Panc1 (cell line): ENCODE measurements around the gene TFAP2D. TPM values are rescaled to one million over a fixed set of nuclear protein-coding genes. Genes with fewer than 3 reads are reported as not detected.

ENCODE experiments used
- ATAC-seq: fragments of 200-7000 bp; cut with Tn5 transposase; 2 replicates; pipeline ENCODE4 v1.9.1; 2020; ENCODE audit warnings: mild to moderate bottlenecking, moderate library complexity
- BruUV-seq: library from RNA; stranded (reverse); fragments of 400-500 nt; replicated peaks from 2 replicates; lab custom pipeline; 2021; lab: Mats Ljungman, UMichigan
- CTCF ChIA-PET: fragments of 300-600 bp; sonication (Branson Sonifier 250); formaldehyde crosslinking; loops from one replicate; lab custom pipeline; 2022; ENCODE audit warnings: antibody characterized with exemption; lab: Charles Lee
- POLR2A ChIA-PET: fragments of 300-600 bp; sonication (Branson Sonifier 250); formaldehyde crosslinking; loops from one replicate; lab custom pipeline; 2022; ENCODE audit warnings: antibody characterized with exemption; lab: Charles Lee
- DNase-seq: peaks from one replicate; pipeline ENCODE4 v3.0.0-alpha.2; 2010; ENCODE audit warnings: low read depth, low spot score
- H3K27ac ChIP-seq: 2 replicates; pipeline ENCODE4 v1.5.1; 2011; ENCODE audit warnings: mild to moderate bottlenecking, low read length, inconsistent platforms
- H3K27me3 ChIP-seq: fragments of 200-500 bp; sonication (Bioruptor generic); 2 replicates; pipeline ENCODE4 v1.6.0; 2014; ENCODE audit warnings: low read length, inconsistent platforms; ENCODE audit not compliant: control insufficient read depth, insufficient read depth
- H3K36me3 ChIP-seq: fragments of 200-500 bp; sonication (Bioruptor generic); 2 replicates; pipeline ENCODE4 v1.5.1; 2014; ENCODE audit warnings: inconsistent platforms, mild to moderate bottlenecking, low read length, moderate library complexity; ENCODE audit not compliant: control insufficient read depth, insufficient read depth
- H3K4me1 ChIP-seq: 2 replicates; pipeline ENCODE4 v1.5.1; 2011; ENCODE audit warnings: inconsistent platforms, mild to moderate bottlenecking, low read length, moderate library complexity; ENCODE audit not compliant: control insufficient read depth, insufficient read depth
- H3K4me3 ChIP-seq, 2 experiments: 2 replicates each; pipeline ENCODE4 v1.5.1; 2011 to 2012; ENCODE audit warnings: low read depth in 2 of 2, low read length in 2 of 2, mild to moderate bottlenecking in 2 of 2, inconsistent platforms in 1 of 2, moderate library complexity in 1 of 2
- H3K9me3 ChIP-seq: fragments of 200-500 bp; sonication (Bioruptor generic); 2 replicates; pipeline ENCODE4 v1.5.1; 2014; ENCODE audit warnings: low read depth, mild to moderate bottlenecking, inconsistent platforms, low read length, moderate library complexity; ENCODE audit not compliant: control insufficient read depth, insufficient read depth
- POLR2AphosphoS5 ChIP-seq: IDR thresholded peaks from 2 replicates; pipeline ENCODE4 v1.6.1; 2012; ENCODE audit warnings: mild to moderate bottlenecking, low read depth, low read length, moderate library complexity
- SIN3A ChIP-seq: IDR thresholded peaks from 2 replicates; pipeline ENCODE4 v1.6.1; 2012; ENCODE audit warnings: low read depth, mild to moderate bottlenecking, low read length, moderate library complexity, borderline replicate concordance; ENCODE audit not compliant: insufficient read depth
- TCF7L2 ChIP-seq: IDR thresholded peaks from 2 replicates; pipeline ENCODE4 v1.6.1; 2011; ENCODE audit warnings: mild to moderate bottlenecking, low read depth, low read length, inconsistent platforms
- in situ Hi-C: cut with HindIII; loops from 2 replicates; pipeline ENCODE4 v1.10.0; 2016; ENCODE audit warnings: low sequenced_read_pairs, low pct_unique_long_range_greater_than_20kb
- intact Hi-C: fragments of 100-400 bp; cut with micrococcal nuclease; formaldehyde crosslinking; loops from one replicate; pipeline ENCODE4 v1.10.0; 2022; ENCODE audit not compliant: unreplicated experiment
- total RNA-seq: library from RNA; stranded (reverse); gene quantifications from one replicate; pipeline ENCODE4 v1.2.1, GENCODE V29; 2021; ENCODE audit not compliant: unreplicated experiment
- TF ChIP-seq, protein P1 (sequence below), 2 experiments: IDR thresholded peaks; 2 replicates each; pipeline ENCODE4 v1.6.1; 2011 to 2012; ENCODE audit warnings: low read depth in 2 of 2, control low read depth in 1 of 2, low read length in 1 of 2, mild to moderate bottlenecking in 1 of 2, moderate library complexity in 1 of 2; ENCODE audit not compliant: insufficient read depth in 1 of 2
- TF ChIP-seq, protein P2 (sequence below): fragments of 450-650 bp; IDR thresholded peaks from 2 replicates; pipeline ENCODE4 v1.5.1; 2017; ENCODE audit warnings: mild to moderate bottlenecking

The TFAP2D gene
- total RNA-seq, 1 experiment from 2014 or later = not detected

DNA sequence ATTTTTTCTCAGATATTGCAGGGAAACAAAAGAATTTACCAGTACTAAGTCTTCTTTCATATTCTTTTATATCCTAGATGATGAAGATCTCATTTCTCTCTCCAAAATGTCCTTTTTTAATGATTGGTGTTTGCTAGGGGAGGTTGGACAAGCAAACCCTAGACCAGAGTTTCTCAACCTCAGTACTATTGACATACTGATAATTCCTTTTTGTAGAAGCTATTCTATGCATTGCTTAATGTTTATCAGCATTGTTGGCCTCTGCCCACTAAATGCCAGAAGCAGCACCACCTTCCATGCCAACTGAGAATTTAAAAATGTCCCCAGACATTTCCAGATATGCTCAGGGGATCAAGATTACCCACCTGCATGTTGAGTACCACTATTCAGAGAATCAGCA, 91.0 kb downstream of the TFAP2D start:
- DNase-seq = no peak
- no peaks in the 10 kb centered on the region for H3K36me3 ChIP-seq
- BruUV-seq = no TSS peak
- no peaks in the 10 kb centered on the region for H3K4me1 ChIP-seq
- ChIA-PET POLR2A (no interaction called here), CTCF (no interaction called here)
- no peaks in the 10 kb centered on the region; the same call in none of the 2 replicates for H3K27me3 ChIP-seq
- in situ Hi-C loops (no loop called here), intact Hi-C loops (no loop called here)
- no peaks in the 10 kb centered on the region for H3K9me3 ChIP-seq
- no peak overlapping the region for H3K27ac ChIP-seq
- no peak overlapping the region for H3K4me3 ChIP-seq
- TF ChIP-seq TCF7L2 (no peak), POLR2AphosphoS5 (no peak)
- TF ChIP-seq, protein P1, sequence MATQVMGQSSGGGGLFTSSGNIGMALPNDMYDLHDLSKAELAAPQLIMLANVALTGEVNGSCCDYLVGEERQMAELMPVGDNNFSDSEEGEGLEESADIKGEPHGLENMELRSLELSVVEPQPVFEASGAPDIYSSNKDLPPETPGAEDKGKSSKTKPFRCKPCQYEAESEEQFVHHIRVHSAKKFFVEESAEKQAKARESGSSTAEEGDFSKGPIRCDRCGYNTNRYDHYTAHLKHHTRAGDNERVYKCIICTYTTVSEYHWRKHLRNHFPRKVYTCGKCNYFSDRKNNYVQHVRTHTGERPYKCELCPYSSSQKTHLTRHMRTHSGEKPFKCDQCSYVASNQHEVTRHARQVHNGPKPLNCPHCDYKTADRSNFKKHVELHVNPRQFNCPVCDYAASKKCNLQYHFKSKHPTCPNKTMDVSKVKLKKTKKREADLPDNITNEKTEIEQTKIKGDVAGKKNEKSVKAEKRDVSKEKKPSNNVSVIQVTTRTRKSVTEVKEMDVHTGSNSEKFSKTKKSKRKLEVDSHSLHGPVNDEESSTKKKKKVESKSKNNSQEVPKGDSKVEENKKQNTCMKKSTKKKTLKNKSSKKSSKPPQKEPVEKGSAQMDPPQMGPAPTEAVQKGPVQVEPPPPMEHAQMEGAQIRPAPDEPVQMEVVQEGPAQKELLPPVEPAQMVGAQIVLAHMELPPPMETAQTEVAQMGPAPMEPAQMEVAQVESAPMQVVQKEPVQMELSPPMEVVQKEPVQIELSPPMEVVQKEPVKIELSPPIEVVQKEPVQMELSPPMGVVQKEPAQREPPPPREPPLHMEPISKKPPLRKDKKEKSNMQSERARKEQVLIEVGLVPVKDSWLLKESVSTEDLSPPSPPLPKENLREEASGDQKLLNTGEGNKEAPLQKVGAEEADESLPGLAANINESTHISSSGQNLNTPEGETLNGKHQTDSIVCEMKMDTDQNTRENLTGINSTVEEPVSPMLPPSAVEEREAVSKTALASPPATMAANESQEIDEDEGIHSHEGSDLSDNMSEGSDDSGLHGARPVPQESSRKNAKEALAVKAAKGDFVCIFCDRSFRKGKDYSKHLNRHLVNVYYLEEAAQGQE (IDR thresholded peaks at IDR 0.05; ENCODE audit: insufficient read depth in 1 of 2, low read depth in 2 of 2, low read length in 1 of 2) = no peak
- TF ChIP-seq, protein P2, sequence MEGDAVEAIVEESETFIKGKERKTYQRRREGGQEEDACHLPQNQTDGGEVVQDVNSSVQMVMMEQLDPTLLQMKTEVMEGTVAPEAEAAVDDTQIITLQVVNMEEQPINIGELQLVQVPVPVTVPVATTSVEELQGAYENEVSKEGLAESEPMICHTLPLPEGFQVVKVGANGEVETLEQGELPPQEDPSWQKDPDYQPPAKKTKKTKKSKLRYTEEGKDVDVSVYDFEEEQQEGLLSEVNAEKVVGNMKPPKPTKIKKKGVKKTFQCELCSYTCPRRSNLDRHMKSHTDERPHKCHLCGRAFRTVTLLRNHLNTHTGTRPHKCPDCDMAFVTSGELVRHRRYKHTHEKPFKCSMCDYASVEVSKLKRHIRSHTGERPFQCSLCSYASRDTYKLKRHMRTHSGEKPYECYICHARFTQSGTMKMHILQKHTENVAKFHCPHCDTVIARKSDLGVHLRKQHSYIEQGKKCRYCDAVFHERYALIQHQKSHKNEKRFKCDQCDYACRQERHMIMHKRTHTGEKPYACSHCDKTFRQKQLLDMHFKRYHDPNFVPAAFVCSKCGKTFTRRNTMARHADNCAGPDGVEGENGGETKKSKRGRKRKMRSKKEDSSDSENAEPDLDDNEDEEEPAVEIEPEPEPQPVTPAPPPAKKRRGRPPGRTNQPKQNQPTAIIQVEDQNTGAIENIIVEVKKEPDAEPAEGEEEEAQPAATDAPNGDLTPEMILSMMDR = no peak
- ATAC-seq = no peak

DNA sequence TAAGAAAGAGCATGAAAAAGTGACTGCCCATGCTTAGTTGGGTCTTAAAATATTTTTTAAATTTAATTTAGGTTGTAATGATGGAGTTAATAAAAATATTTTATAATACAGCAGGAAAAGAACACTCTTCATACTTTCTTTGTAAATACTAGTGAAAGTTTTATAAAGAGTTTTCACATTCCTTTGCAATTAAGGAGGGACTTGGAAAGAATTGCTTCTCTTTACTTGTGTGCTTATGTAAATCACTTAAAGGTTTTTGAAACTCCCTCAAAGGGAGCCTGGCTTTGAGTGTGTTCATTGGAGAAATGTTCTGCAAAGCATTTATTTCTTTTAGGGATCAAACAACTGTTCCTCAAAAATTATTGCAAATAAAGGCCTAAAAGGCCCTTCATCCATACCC, 93.7 kb downstream of the TFAP2D start:
- H3K4me1 ChIP-seq = no peaks in the 10 kb centered on the region
- DNase-seq (no peak), ATAC-seq (no peak)
- H3K27ac ChIP-seq = no peak overlapping the region
- in situ Hi-C loops (no loop called here), intact Hi-C loops (no loop called here)
- H3K36me3 ChIP-seq = no peaks in the 10 kb centered on the region
- no peaks in the 10 kb centered on the region; the same call in none of the 2 replicates for H3K27me3 ChIP-seq
- H3K9me3 ChIP-seq = no peaks in the 10 kb centered on the region
- POLR2A ChIA-PET = no interaction called here
- CTCF ChIA-PET = no interaction called here
- BruUV-seq = no TSS peak
- no peak overlapping the region for H3K4me3 ChIP-seq
- no peak for TF ChIP-seq TCF7L2
- TF ChIP-seq, protein P1 (IDR thresholded peaks at IDR 0.05; ENCODE audit: insufficient read depth in 1 of 2, low read depth in 2 of 2, low read length in 1 of 2) = no peak
- TF ChIP-seq, protein P2 = no peak
- TF ChIP-seq SIN3A = no peak
- TF ChIP-seq POLR2AphosphoS5 = no peak
